ENCODE data around the gene ST8SIA1.

- TF ChIP-seq CTCF (IDR thresholded peaks at IDR 0.05; ENCODE audit: control extremely low read depth in 1 of 3, insufficient read depth in 1 of 3, low read depth in 1 of 3, low read length in 3 of 3) (no peak), KDM1A (IDR thresholded peaks at IDR 0.05; ENCODE audit: borderline replicate concordance, low read length) (no peak), HDAC2 (IDR thresholded peaks at IDR 0.05; ENCODE audit: borderline replicate concordance in 1 of 2, low read depth in 2 of 2, low read length in 2 of 2) (no peak), TEAD4 (IDR thresholded peaks at IDR 0.05; ENCODE audit: low read depth, low read length) (no peak), YY1 (IDR thresholded peaks at IDR 0.05; ENCODE audit: low read depth, low read length) (no peak), POLR2AphosphoS5 (IDR thresholded peaks at IDR 0.05; ENCODE audit: low read depth, low read length) (no peak), GABPA (IDR thresholded peaks at IDR 0.05; ENCODE audit: borderline replicate concordance, insufficient read depth, low read length) (no peak)
These were observed 117.0 kb downstream of the ST8SIA1 start for GRCh38 chr12:22217556-22217955.
